Astrocyte of the spinal cord (primary cell): Measurements from ENCODE around the gene L3MBTL4.

Experiments used
- DNase-seq: peaks from one replicate; pipeline ENCODE4 v3.0.0; 2011; ENCODE audit warnings: low read depth, low spot score
- H3K4me3 ChIP-seq: 2 replicates; pipeline ENCODE4 v1.5.1; 2011; ENCODE audit warnings: low read depth, mild to moderate bottlenecking, low read length, moderate library complexity
- CTCF ChIP-seq: IDR thresholded peaks from 2 replicates; pipeline ENCODE4 v1.5.1; 2012; ENCODE audit warnings: low read depth, mild to moderate bottlenecking, low read length, inconsistent platforms
- in situ Hi-C: cut with HindIII; loops from 2 replicates; pipeline ENCODE4 v1.10.0; 2017; ENCODE audit warnings: low sequenced_read_pairs

Gene L3MBTL4

GRCh38 chr18:6215888-6216287 is 198.8 kb downstream of the L3MBTL4 start:
- in situ Hi-C loops, result no loop called here
- no peak for TF ChIP-seq CTCF
- H3K4me3 ChIP-seq, result no peak overlapping the region
- no peak for DNase-seq

GRCh38 chr18:6211174-6211504 is 203.6 kb downstream of the L3MBTL4 start:
- H3K4me3 ChIP-seq, result no peak overlapping the region
- in situ Hi-C loops, result no loop called here
- no peak for TF ChIP-seq CTCF
- DNase-seq, result no peak

- no peak overlapping the region for H3K4me3 ChIP-seq
- in situ Hi-C loops, result no loop called here
- DNase-seq, result no peak
- TF ChIP-seq CTCF, result no peak
Measured at GRCh38 chr18:6210349-6211173, 204.2 kb downstream of the L3MBTL4 start.

- in situ Hi-C loops, result no loop called here
- no peak overlapping the region for H3K4me3 ChIP-seq
- TF ChIP-seq CTCF, result no peak
- no peak for DNase-seq
Measured at GRCh38 chr18:6207941-6208340, 206.8 kb downstream of the L3MBTL4 start.

- no peak overlapping the region for H3K4me3 ChIP-seq
- DNase-seq, result no peak
- TF ChIP-seq CTCF, result no peak
- in situ Hi-C loops, result no loop called here
Measured at GRCh38 chr18:6207116-6207515, 207.6 kb downstream of the L3MBTL4 start.

GRCh38 chr18:6205706-6206105 is 209.0 kb downstream of the L3MBTL4 start:
- in situ Hi-C loops, result no loop called here
- DNase-seq, result peak; percentile 50
- no peak for TF ChIP-seq CTCF
- H3K4me3 ChIP-seq, result no peak overlapping the region
